ENCODE measurements around the gene VWA2.

DNA sequence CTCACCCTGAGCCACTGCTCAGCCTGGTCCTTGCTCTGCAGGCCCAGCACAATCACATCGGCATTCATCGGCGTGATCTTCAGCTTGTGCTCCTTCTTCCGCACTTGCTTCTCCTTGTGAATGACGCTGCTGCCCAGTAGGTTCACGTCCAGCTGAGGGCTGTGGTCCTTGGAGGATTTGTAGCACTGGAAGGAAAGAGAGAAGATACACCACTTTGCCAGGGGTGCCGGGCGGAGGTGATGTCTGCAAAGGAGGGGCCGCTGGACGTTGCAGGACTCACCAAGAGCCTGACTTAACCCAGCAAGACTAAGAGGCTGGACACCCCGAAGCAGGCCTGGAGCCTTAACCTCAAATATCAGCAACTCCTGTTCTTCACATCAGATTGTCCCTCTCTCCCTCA, 74.8 kb downstream of the VWA2 start:
- TF ChIP-seq, protein P1, sequence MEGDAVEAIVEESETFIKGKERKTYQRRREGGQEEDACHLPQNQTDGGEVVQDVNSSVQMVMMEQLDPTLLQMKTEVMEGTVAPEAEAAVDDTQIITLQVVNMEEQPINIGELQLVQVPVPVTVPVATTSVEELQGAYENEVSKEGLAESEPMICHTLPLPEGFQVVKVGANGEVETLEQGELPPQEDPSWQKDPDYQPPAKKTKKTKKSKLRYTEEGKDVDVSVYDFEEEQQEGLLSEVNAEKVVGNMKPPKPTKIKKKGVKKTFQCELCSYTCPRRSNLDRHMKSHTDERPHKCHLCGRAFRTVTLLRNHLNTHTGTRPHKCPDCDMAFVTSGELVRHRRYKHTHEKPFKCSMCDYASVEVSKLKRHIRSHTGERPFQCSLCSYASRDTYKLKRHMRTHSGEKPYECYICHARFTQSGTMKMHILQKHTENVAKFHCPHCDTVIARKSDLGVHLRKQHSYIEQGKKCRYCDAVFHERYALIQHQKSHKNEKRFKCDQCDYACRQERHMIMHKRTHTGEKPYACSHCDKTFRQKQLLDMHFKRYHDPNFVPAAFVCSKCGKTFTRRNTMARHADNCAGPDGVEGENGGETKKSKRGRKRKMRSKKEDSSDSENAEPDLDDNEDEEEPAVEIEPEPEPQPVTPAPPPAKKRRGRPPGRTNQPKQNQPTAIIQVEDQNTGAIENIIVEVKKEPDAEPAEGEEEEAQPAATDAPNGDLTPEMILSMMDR (optimal IDR thresholded peaks at IDR 0.05 in 1 of 3, IDR thresholded peaks at IDR 0.05 in 1 of 3, conservative IDR thresholded peaks at IDR 0.05 in 1 of 3; ENCODE audit: extremely low read depth in 1 of 3, insufficient read depth in 2 of 3, low read length in 3 of 3): no peak
- no peak for TF ChIP-seq EZH2 (IDR thresholded peaks at IDR 0.05; ENCODE audit: low read length)

Data from keratinocyte (primary cell).